ENCODE results near the gene SKA3.

SKA3 gene

DNA sequence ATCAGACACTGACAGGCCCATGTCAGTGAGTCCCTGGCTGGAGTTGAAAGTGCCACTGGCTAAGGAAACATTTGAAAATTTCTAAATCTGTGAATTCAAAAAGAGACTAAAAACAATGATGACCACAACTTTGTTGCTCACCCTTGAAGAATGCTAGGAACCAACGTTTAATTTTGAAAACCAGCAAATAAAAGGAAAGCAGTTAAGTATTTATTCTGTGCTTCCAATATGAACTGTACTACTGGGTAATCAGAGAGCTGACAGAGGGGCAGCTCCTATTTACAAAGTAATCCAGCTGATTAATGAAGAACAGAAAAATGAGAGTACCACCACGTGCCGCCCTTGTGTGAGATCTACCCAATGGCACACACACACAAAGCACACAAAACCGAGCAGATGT lies 70.3 kb downstream of the SKA3 start:
- DNase-seq, result no peak

DNA sequence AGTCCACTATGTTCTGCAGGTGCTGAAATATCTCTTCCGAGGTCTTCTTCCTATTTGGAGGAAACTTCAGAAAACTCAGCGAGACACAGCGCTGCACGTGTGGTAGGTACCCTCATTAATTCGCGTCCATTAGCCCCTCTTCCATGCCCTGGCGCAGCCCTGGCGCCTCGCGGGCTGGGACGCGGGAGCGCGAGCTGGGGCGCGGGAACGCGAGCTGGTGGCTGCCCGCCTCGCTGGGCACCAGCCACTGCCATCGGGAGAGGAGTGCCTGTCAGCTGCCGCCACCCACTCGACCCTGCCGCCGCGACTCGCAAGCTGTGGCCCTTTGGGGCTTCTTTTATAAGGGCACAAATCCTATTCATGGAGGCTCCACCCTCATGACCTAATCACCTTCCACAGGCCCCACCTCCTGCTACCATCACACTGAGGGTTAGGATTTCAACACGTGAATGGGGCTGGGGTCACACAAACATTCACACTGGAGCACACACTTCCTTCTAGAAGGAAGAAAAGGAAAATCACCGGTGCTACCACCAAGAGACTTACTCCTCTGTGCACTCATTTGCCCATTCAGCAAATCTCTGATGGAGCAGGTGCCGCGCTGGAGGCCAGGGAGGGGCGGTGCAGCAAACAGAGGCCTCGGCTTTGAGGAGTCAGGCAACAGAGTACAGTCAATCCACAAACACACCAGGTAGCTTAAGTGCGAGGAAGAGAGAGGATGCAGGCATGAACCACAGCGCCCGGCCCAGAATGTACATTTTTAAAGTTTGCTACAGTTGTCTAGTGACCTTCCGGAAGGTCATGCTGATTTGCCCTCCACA lies 71.9 kb downstream of the SKA3 start:
- no peak for DNase-seq
